Hematopoietic multipotent progenitor cell treated with erythropoietin and hydrocortisone succinate and interleukin-3 and kit ligand, for 4 days (in vitro differentiated cells): Measurements from ENCODE around the gene COL23A1.

Experiments
- DNase-seq: peaks from one replicate; pipeline ENCODE4 v3.0.0-alpha.2; 2015

The COL23A1 gene

GRCh38 chr5:178291161-178291561, 299.0 kb downstream of the COL23A1 start:
- no peak for DNase-seq

- DNase-seq: no peak
Observed at GRCh38 chr5:178290376-178290775, 299.8 kb downstream of the COL23A1 start.

GRCh38 chr5:178289438-178289837, 300.8 kb downstream of the COL23A1 start:
- DNase-seq: no peak

GRCh38 chr5:178288401-178289368, 301.5 kb downstream of the COL23A1 start:
- DNase-seq: no peak

- no peak for DNase-seq
Observed at GRCh38 chr5:178287791-178288105, 302.4 kb downstream of the COL23A1 start.

GRCh38 chr5:178287091-178287790, 303.0 kb downstream of the COL23A1 start:
- no peak for DNase-seq

- DNase-seq: no peak
Observed at GRCh38 chr5:178286226-178287090, 303.7 kb downstream of the COL23A1 start.

GRCh38 chr5:178285399-178286225, 304.6 kb downstream of the COL23A1 start:
- DNase-seq: no peak

GRCh38 chr5:178284996-178285395, 305.2 kb downstream of the COL23A1 start:
- no peak for DNase-seq

- peak; percentile 72 for DNase-seq
Observed at GRCh38 chr5:178284093-178284675, 306.0 kb downstream of the COL23A1 start.

- no peak for DNase-seq
Observed at GRCh38 chr5:178283520-178283919, 306.7 kb downstream of the COL23A1 start.

- no peak for DNase-seq
Observed at GRCh38 chr5:178282391-178282790, 307.8 kb downstream of the COL23A1 start.

GRCh38 chr5:178281331-178281730, 308.9 kb downstream of the COL23A1 start:
- DNase-seq: no peak

GRCh38 chr5:178280631-178281030, 309.6 kb downstream of the COL23A1 start:
- DNase-seq: no peak

- DNase-seq: peak; percentile 84
Observed at GRCh38 chr5:178279723-178280438, 310.3 kb downstream of the COL23A1 start.

GRCh38 chr5:178279026-178279722, 311.0 kb downstream of the COL23A1 start:
- no peak for DNase-seq

- no peak for DNase-seq
Observed at GRCh38 chr5:178278358-178279023, 311.7 kb downstream of the COL23A1 start.

GRCh38 chr5:178277866-178278265, 312.3 kb downstream of the COL23A1 start:
- DNase-seq: no peak

- no peak for DNase-seq
Observed at GRCh38 chr5:178277346-178277745, 312.8 kb downstream of the COL23A1 start.
